ENCODE data around the gene TMEM256.

TMEM256 gene

GRCh38 chr17:7419819-7420610, 16.1 kb upstream of the TMEM256 start, which contains the start of gene SPEM1:
Gene SPEM1 (plus strand): TSS chr17:7420324. CDS start chr17:7420385, 61 bp downstream.
- ATAC-seq (no peak), DNase-seq (ENCODE audit: low spot score in 2 of 2) (no peak)
- Mint-ChIP-seq H3K4me3 (no peak within 1 kb of the TSS), H3K9me3 (no peaks in the 10 kb centered on the region), H3K27ac (peak within 1 kb of the TSS; percentile 26), H3K36me3 (no peaks in the 10 kb centered on the region), H3K4me1 (peaks cover 7% of the 10 kb centered on the region)

GRCh38 chr17:7418472-7419152, 14.7 kb upstream of the TMEM256 start:
- Mint-ChIP-seq H3K36me3 (no peaks in the 10 kb centered on the region), H3K9me3 (no peaks in the 10 kb centered on the region), H3K4me1 (peaks cover 7% of the 10 kb centered on the region), H3K4me3 (no peak overlapping the region), H3K27ac (peak overlapping the region; percentile 1)
- DNase-seq (ENCODE audit: low spot score in 2 of 2) = no peak
- ATAC-seq = no peak

GRCh38 chr17:7417056-7417655, 13.3 kb upstream of the TMEM256 start:
- no peaks in the 10 kb centered on the region for H3K9me3 Mint-ChIP-seq

GRCh38 chr17:7416323-7416722, 12.4 kb upstream of the TMEM256 start:
- ATAC-seq (no peak), DNase-seq (ENCODE audit: low spot score in 2 of 2) (no peak)
- Mint-ChIP-seq H3K4me3 (no peak overlapping the region), H3K27ac (peak overlapping the region; percentile 51), H3K9me3 (no peaks in the 10 kb centered on the region), H3K4me1 (peaks cover 14% of the 10 kb centered on the region), H3K36me3 (no peaks in the 10 kb centered on the region)

More at GRCh38 chr17:7417056-7417655, 13.3 kb upstream of the TMEM256 start:
- ATAC-seq (no peak), DNase-seq (ENCODE audit: low spot score in 2 of 2) (no peak)
- peaks cover 14% of the 10 kb centered on the region for H3K4me1 Mint-ChIP-seq
- H3K4me3 Mint-ChIP-seq = no peak overlapping the region
- peak overlapping the region; percentile 51 for H3K27ac Mint-ChIP-seq
- H3K36me3 Mint-ChIP-seq = no peaks in the 10 kb centered on the region

GRCh38 chr17:7415784-7416183, 11.9 kb upstream of the TMEM256 start:
- H3K36me3 Mint-ChIP-seq = no peaks in the 10 kb centered on the region
- H3K9me3 Mint-ChIP-seq = no peaks in the 10 kb centered on the region
- H3K27ac Mint-ChIP-seq = no peak overlapping the region
- ATAC-seq (no peak), DNase-seq (ENCODE audit: low spot score in 2 of 2) (no peak)
- no peak overlapping the region for H3K4me3 Mint-ChIP-seq
- H3K4me1 Mint-ChIP-seq = peaks cover 14% of the 10 kb centered on the region

- ATAC-seq = no peak
- DNase-seq (ENCODE audit: low spot score in 2 of 2) = no peak
- H3K27ac Mint-ChIP-seq = no peak overlapping the region
- no peak overlapping the region for H3K4me3 Mint-ChIP-seq
- H3K9me3 Mint-ChIP-seq = no peaks in the 10 kb centered on the region
- H3K36me3 Mint-ChIP-seq = no peaks in the 10 kb centered on the region
- peaks cover 14% of the 10 kb centered on the region for H3K4me1 Mint-ChIP-seq
Measured at GRCh38 chr17:7414837-7415236, 10.9 kb upstream of the TMEM256 start.

GRCh38 chr17:7413346-7413985, 9.6 kb upstream of the TMEM256 start:
- Mint-ChIP-seq H3K36me3 (no peaks in the 10 kb centered on the region), H3K4me3 (no peak overlapping the region), H3K27ac (peak overlapping the region; percentile 21), H3K9me3 (no peaks in the 10 kb centered on the region), H3K4me1 (peaks cover 20% of the 10 kb centered on the region)
- ATAC-seq (no peak), DNase-seq (ENCODE audit: low spot score in 2 of 2) (no peak)

GRCh38 chr17:7411427-7411750, 7.5 kb upstream of the TMEM256 start:
- Mint-ChIP-seq H3K27ac (no peak overlapping the region), H3K36me3 (no peaks in the 10 kb centered on the region), H3K4me3 (no peak overlapping the region), H3K4me1 (peaks cover 21% of the 10 kb centered on the region), H3K9me3 (no peaks in the 10 kb centered on the region)
- no peak for DNase-seq (ENCODE audit: low spot score in 2 of 2)
- ATAC-seq = no peak

GRCh38 chr17:7410634-7411426, 6.9 kb upstream of the TMEM256 start:
- no peak overlapping the region for H3K4me3 Mint-ChIP-seq
- peaks cover 22% of the 10 kb centered on the region for H3K4me1 Mint-ChIP-seq
- H3K27ac Mint-ChIP-seq = no peak overlapping the region
- H3K36me3 Mint-ChIP-seq = no peaks in the 10 kb centered on the region
- ATAC-seq (no peak), DNase-seq (ENCODE audit: low spot score in 2 of 2) (no peak)
- no peaks in the 10 kb centered on the region for H3K9me3 Mint-ChIP-seq

- Mint-ChIP-seq H3K4me1 (peaks cover 28% of the 10 kb centered on the region), H3K27ac (no peak overlapping the region), H3K36me3 (no peaks in the 10 kb centered on the region), H3K4me3 (no peak overlapping the region), H3K9me3 (no peaks in the 10 kb centered on the region)
- DNase-seq (ENCODE audit: low spot score in 2 of 2) (no peak), ATAC-seq (no peak)
Measured at GRCh38 chr17:7409716-7410115, 5.8 kb upstream of the TMEM256 start.

GRCh38 chr17:7408863-7409262, 5.0 kb upstream of the TMEM256 start:
- no peaks in the 10 kb centered on the region for H3K9me3 Mint-ChIP-seq
- H3K4me3 Mint-ChIP-seq = peak overlapping the region; percentile 31
- no peaks in the 10 kb centered on the region for H3K36me3 Mint-ChIP-seq
- no peak overlapping the region for H3K27ac Mint-ChIP-seq
- ATAC-seq (no peak), DNase-seq (ENCODE audit: low spot score in 2 of 2) (no peak)
- H3K4me1 Mint-ChIP-seq = peaks cover 28% of the 10 kb centered on the region

GRCh38 chr17:7408252-7408727, 4.4 kb upstream of the TMEM256 start:
- Mint-ChIP-seq H3K9me3 (no peaks in the 10 kb centered on the region), H3K27ac (no peak overlapping the region), H3K36me3 (no peaks in the 10 kb centered on the region), H3K4me1 (peaks cover 29% of the 10 kb centered on the region), H3K4me3 (peak overlapping the region; percentile 31)
- DNase-seq (ENCODE audit: low spot score in 2 of 2) (no peak), ATAC-seq (no peak)

- Mint-ChIP-seq H3K4me1 (peaks cover 28% of the 10 kb centered on the region), H3K9me3 (no peaks in the 10 kb centered on the region), H3K36me3 (no peaks in the 10 kb centered on the region), H3K4me3 (peak within 1 kb of the TSS; percentile 89), H3K27ac (no peak within 1 kb of the TSS)
- DNase-seq (ENCODE audit: low spot score in 2 of 2) (no peak), ATAC-seq (no peak)
Measured at GRCh38 chr17:7407485-7408251, 3.8 kb upstream of the TMEM256 start, which contains the start of gene NLGN2. Gene NLGN2 (plus strand): TSS chr17:7407845. CDS start chr17:7408256, 411 bp downstream.

GRCh38 chr17:7407082-7407481, 3.2 kb upstream of the TMEM256 start:
- DNase-seq (ENCODE audit: low spot score in 2 of 2) (no peak), ATAC-seq (no peak)
- H3K4me1 Mint-ChIP-seq = peaks cover 28% of the 10 kb centered on the region
- H3K27ac Mint-ChIP-seq = no peak overlapping the region
- H3K4me3 Mint-ChIP-seq = peak overlapping the region; percentile 33
- no peaks in the 10 kb centered on the region for H3K9me3 Mint-ChIP-seq
- H3K36me3 Mint-ChIP-seq = no peaks in the 10 kb centered on the region

Measured in stimulated activated effector memory CD8-positive, alpha-beta T cell treated with anti-CD3 and anti-CD28 coated beads, Interleukin-12 subunit alpha, Interleukin-12 subunit beta, amount 100 ng/mL, for 72 hours (primary cell).